OCI-LY3 (cell line): ENCODE results near the gene GREM2.

Experiments used
- EZH2phosphoT487 ChIP-seq: fragments of 200-600 bp; shearing (Covaris generic); IDR thresholded peaks from 2 replicates; pipeline ENCODE4 v1.6.1; 2018; ENCODE audit warnings: antibody characterized with exemption, mixed run types, low read depth
- TF ChIP-seq, protein P1 (sequence below): fragments of 200-600, 300-600 bp; sonication (generic); IDR thresholded peaks from 2 replicates; pipeline ENCODE4 v1.5.1; 2014; ENCODE audit warnings: antibody characterized with exemption, low read length, low read depth

DNA sequence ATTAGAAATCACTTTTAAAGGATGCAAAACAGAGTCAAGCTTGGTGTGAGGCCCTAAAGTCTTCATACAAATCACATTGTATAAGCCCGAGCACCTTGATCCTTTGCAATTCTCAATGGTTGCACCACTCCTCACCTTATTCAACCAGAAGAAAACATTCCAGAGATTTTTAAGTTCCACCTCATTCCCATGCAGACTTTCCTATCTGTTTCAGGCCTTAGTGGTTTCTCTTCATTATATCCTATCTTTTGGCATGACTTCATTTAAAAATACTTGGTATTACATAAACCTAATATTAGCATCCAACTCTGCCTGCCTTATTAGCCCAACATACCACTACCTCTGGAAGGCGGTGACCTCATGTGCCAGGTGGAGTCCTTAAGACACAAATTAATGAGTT, 9.3 kb upstream of the GREM2 start:
- TF ChIP-seq EZH2phosphoT487 = no peak
- TF ChIP-seq, protein P1, sequence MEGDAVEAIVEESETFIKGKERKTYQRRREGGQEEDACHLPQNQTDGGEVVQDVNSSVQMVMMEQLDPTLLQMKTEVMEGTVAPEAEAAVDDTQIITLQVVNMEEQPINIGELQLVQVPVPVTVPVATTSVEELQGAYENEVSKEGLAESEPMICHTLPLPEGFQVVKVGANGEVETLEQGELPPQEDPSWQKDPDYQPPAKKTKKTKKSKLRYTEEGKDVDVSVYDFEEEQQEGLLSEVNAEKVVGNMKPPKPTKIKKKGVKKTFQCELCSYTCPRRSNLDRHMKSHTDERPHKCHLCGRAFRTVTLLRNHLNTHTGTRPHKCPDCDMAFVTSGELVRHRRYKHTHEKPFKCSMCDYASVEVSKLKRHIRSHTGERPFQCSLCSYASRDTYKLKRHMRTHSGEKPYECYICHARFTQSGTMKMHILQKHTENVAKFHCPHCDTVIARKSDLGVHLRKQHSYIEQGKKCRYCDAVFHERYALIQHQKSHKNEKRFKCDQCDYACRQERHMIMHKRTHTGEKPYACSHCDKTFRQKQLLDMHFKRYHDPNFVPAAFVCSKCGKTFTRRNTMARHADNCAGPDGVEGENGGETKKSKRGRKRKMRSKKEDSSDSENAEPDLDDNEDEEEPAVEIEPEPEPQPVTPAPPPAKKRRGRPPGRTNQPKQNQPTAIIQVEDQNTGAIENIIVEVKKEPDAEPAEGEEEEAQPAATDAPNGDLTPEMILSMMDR = no peak
